K562 (cell line): ENCODE data around the gene ASPHD1. TPM values are rescaled to one million over a fixed set of nuclear protein-coding genes. Genes with fewer than 3 reads are reported as not detected.

Source experiments
- ATAC-seq: fragments of 200-7000 bp; cut with Tn5 transposase; 3 replicates; pipeline ENCODE4 v1.9.1; 2020; ENCODE audit warnings: moderate library complexity
- BruUV-seq: library from RNA; stranded (reverse); fragments of 400-500 nt; replicated peaks from 2 replicates; lab custom pipeline; 2021; lab: Mats Ljungman, UMichigan
- CTCF ChIA-PET: fragments of 300-600 bp; formaldehyde crosslinking; extraction: SDS; loops from one replicate; lab custom pipeline; 2021; ENCODE audit warnings: low intra/inter-chr PET ratio; lab: Yijun Ruan, JAX
- POLR2A ChIA-PET: fragments of 300-600, 350-650 bp; sonication (Branson Sonifier 250); formaldehyde crosslinking; extraction: SDS; loops from one replicate; lab custom pipeline; 2021; ENCODE audit warnings: antibody characterized with exemption, inconsistent platforms; lab: Yijun Ruan, JAX
- DNase-seq, 4 experiments: peaks; one replicate each; pipeline versions ENCODE4 v3.0.0 to v3.0.0-alpha.2; 2011 to 2018; ENCODE audit warnings: low spot score in 3 of 4, mixed read lengths in 3 of 4; ENCODE audit errors: extremely low read depth in 1 of 4
- FAIRE-seq: peaks from 2 replicates; lab custom pipeline; 2011; peaks lifted over from hg19 to GRCh38; lab: Jason Lieb, UNC
- H2AFZ ChIP-seq: 2 replicates; pipeline ENCODE4 v1.6.0; 2011; ENCODE audit warnings: low read depth, low read length, control low read depth, inconsistent platforms
- H3K27ac ChIP-seq: fragments of 200-600 bp; 3 replicates; pipeline ENCODE4 v1.8.0; 2011; ENCODE audit warnings: low read depth, mild to moderate bottlenecking, control low read depth, inconsistent platforms, low read length, moderate library complexity, mixed read lengths; ENCODE audit errors: extremely low read depth
- H3K27me3 ChIP-seq, 2 experiments: fragments of 300-600 bp in 1 of 2; 2 replicates in 1 of 2; 3 replicates in 1 of 2; pipeline versions ENCODE4 v1.6.0 to v1.8.0; 2011; ENCODE audit warnings: inconsistent platforms in 2 of 2, low read length in 2 of 2, mild to moderate bottlenecking in 1 of 2, mixed read lengths in 1 of 2, moderate library complexity in 1 of 2; ENCODE audit not compliant: control insufficient read depth in 2 of 2, insufficient read depth in 2 of 2
- H3K36me3 ChIP-seq: fragments of 300-600 bp; 3 replicates; pipeline ENCODE4 v1.8.0; 2011; ENCODE audit warnings: mild to moderate bottlenecking, low read length, inconsistent platforms; ENCODE audit not compliant: control insufficient read depth, insufficient read depth
- H3K4me1 ChIP-seq, 2 experiments: fragments of 200-600 bp in 1 of 2; replicated peaks in 1 of 2; 2 replicates in 1 of 2; 3 replicates in 1 of 2; pipeline versions ENCODE4 v1.5.1 to v1.8.0; 2011; ENCODE audit warnings: inconsistent platforms in 2 of 2, low read length in 2 of 2, mild to moderate bottlenecking in 1 of 2, mixed read lengths in 1 of 2, moderate library complexity in 1 of 2; ENCODE audit not compliant: control insufficient read depth in 2 of 2, insufficient read depth in 2 of 2
- H3K4me2 ChIP-seq: 2 replicates; pipeline ENCODE4 v1.6.1; 2011; ENCODE audit warnings: low read length, control low read depth, inconsistent platforms, mixed read lengths; ENCODE audit not compliant: insufficient read depth
- H3K4me3 ChIP-seq: fragments of 200-600 bp; sonication (generic), shearing (Covaris generic); 2 replicates; pipeline ENCODE4 v1.5.1; 2016; ENCODE audit warnings: control low read depth, inconsistent platforms
- H3K79me2 ChIP-seq: fragments of 200-600 bp; 3 replicates; pipeline ENCODE4 v1.8.0; 2011; ENCODE audit warnings: low read length, inconsistent platforms; ENCODE audit not compliant: control insufficient read depth, insufficient read depth
- H3K9ac ChIP-seq, 2 experiments: 2 replicates each; pipeline versions ENCODE4 v1.6.0 to v1.6.1; 2011; ENCODE audit warnings: low read depth in 2 of 2, low read length in 2 of 2, control low read depth in 1 of 2, inconsistent platforms in 1 of 2, mild to moderate bottlenecking in 1 of 2, mixed read lengths in 1 of 2; ENCODE audit not compliant: insufficient read depth in 1 of 2
- H3K9me1 ChIP-seq: one replicate; pipeline ENCODE4 v1.6.0; 2011; ENCODE audit warnings: inconsistent platforms, mild to moderate bottlenecking, low read length, moderate library complexity; ENCODE audit not compliant: control insufficient read depth, insufficient read depth
- H3K9me3 ChIP-seq: replicated peaks from 2 replicates; pipeline ENCODE4 v1.5.1; 2011; ENCODE audit warnings: low read depth, low read length, inconsistent platforms; ENCODE audit not compliant: control insufficient read depth, insufficient read depth
- H4K20me1 ChIP-seq: replicated peaks from 2 replicates; pipeline ENCODE4 v1.6.1; 2011; ENCODE audit warnings: low read length, inconsistent platforms, mixed read lengths; ENCODE audit not compliant: control insufficient read depth, insufficient read depth
- BACH1 ChIP-seq: fragments of 200-800 bp; sonication (Bioruptor generic); IDR thresholded peaks from 2 replicates; pipeline ENCODE4 v1.6.1; 2016; ENCODE audit warnings: missing genetic modification characterization, missing compliant biosample characterization
- CREM ChIP-seq: IDR thresholded peaks from 2 replicates; pipeline ENCODE4 v1.6.1; 2014; ENCODE audit warnings: antibody characterized with exemption, low read depth
- EP300 ChIP-seq: IDR thresholded peaks from 2 replicates; pipeline ENCODE4 v1.6.1; 2012; ENCODE audit warnings: low read length, improper control_type of control experiment
- ESRRA ChIP-seq: fragments of 450-650 bp; IDR thresholded peaks from 2 replicates; pipeline ENCODE4 v1.6.1; 2014; ENCODE audit warnings: low read depth, mild to moderate bottlenecking, moderate library complexity, borderline replicate concordance
- HEY1 ChIP-seq: fragments of 250-450 bp; sonication (Bioruptor Pico); IDR thresholded peaks from 2 replicates; pipeline ENCODE4 v1.5.0; 2020; ENCODE audit warnings: mild to moderate bottlenecking, moderate library complexity, borderline replicate concordance
- MAFK ChIP-seq: IDR thresholded peaks from 2 replicates; pipeline ENCODE4 v1.6.1; 2011; ENCODE audit warnings: low read length, improper control_type of control experiment
- ZBTB12 ChIP-seq: fragments of 250-450 bp; sonication (Bioruptor Pico); IDR thresholded peaks from 2 replicates; pipeline ENCODE4 v1.4.0; 2020
- ZNF324 ChIP-seq: fragments of 250-450 bp; sonication (Bioruptor Pico); IDR thresholded peaks from 2 replicates; pipeline ENCODE4 v1.4.0; 2020; ENCODE audit warnings: mild to moderate bottlenecking
- WGBS: fragments of 100-300 bp; shearing (Covaris generic); methylation state at CpG from one replicate; pipeline ENCODE4 v1.1.6; 2016; ENCODE audit warnings: low coverage, mixed read lengths; ENCODE audit not compliant: insufficient coverage; ENCODE audit errors: missing lambda C conversion rate; 5-methylcytosine and 5-hydroxymethylcytosine counted together
- in situ Hi-C: fragments of 300-500 bp; cut with MboI; formaldehyde crosslinking; loops from 4 replicates; pipeline ENCODE4 v1.15.0; 2018; ENCODE audit warnings: inconsistent platforms, mixed read lengths
- intact Hi-C: fragments of 100-400 bp; cut with micrococcal nuclease; formaldehyde crosslinking; loops from 2 replicates; pipeline ENCODE4 v1.14.2; 2022
- polyA plus RNA-seq, 8 experiments: library from polyadenylated mRNA; depleted of rRNA in 4 of 8; stranded (reverse) in 5 of 8; unstranded in 3 of 8; fragments of >200 nt; fragmentation: Nextera tagmentation in 2 of 8; fragmentation: Illumina TruSeq in 1 of 8; extraction: Ambion mirVana in 2 of 8; extraction: Trizol in 1 of 8; gene quantifications; 2 replicates each; pipeline versions ENCODE4 v1.2.1 to v1.2.3, GENCODE V29; 2011 to 2014; ENCODE audit warnings: inconsistent platforms in 1 of 8, missing spikeins in 1 of 8
- total RNA-seq, 7 experiments: library from RNA; depleted of rRNA in 6 of 7; stranded (reverse); fragments of >200 nt in 6 of 7; fragmentation: Illumina TruSeq in 2 of 7; extraction: Trizol in 2 of 7; gene quantifications; 2 replicates each; pipeline versions ENCODE4 v1.2.1 to v1.2.3, GENCODE V29; 2011 to 2021; ENCODE audit warnings: low replicate concordance in 1 of 7
- TF ChIP-seq, protein P1 (sequence below): fragments of 200-600 bp; sonication (generic); IDR thresholded peaks from one replicate; pipeline ENCODE4 v1.6.1; 2012; ENCODE audit warnings: mild to moderate bottlenecking, low read depth, low read length, inconsistent platforms

ASPHD1 gene
- total and polyA plus RNA-seq, 9 of the 15 experiments (the other 6 are each of a cell fraction or from before 2014, with no cell fraction given) = 0.03 to 0.70 (median 0.24) TPM; not detected in 5

DNA sequence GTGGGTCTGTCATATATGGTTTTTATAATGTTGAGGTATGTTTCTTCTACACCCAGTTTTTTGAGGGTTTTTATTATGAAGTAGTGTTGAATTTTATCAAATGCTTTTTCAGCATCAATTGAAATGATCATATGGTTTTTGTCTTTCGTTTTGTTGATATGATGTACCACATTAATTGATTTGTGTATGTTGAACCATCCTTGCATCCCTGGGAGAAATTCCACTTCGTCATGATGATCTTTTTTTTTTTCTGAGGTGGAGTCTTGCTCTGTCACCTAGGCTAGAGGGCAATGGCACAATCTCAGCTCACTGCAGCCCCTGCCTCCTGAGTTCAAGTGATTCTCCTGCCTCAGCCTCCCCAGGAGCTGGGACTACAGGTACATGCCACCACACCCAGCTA is 47.6 kb downstream of the ASPHD1 start:
- FAIRE-seq (no peak), ATAC-seq (no peak), DNase-seq (no peak)
- Histone ChIP-seq H2AFZ (no peak overlapping the region), H4K20me1 (peaks cover 5% of the 10 kb centered on the region; the same call in 1 of the 2 replicates), H3K4me3 (no peak overlapping the region), H3K4me2 (no peak overlapping the region), H3K27ac (no peak overlapping the region), H3K79me2 (no peaks in the 10 kb centered on the region), H3K36me3 (no peaks in the 10 kb centered on the region), H3K9ac (no peak overlapping the region), H3K9me3 (peaks cover 9% of the 10 kb centered on the region), H3K4me1 (peaks cover 16 to 26% of the 10 kb centered on the region in 2 experiments), H3K9me1 (no peaks in the 10 kb centered on the region), H3K27me3 (no peaks in the 10 kb centered on the region)
- intact Hi-C loops = no loop called here
- CTCF ChIA-PET = no interaction called here
- POLR2A ChIA-PET = no interaction called here
- WGBS = 40% methylated on average over 2 of the region's 2 CpGs
- in situ Hi-C loops = no loop called here
- no TSS peak for BruUV-seq
- TF ChIP-seq MAFK = no peak
- TF ChIP-seq, protein P1, sequence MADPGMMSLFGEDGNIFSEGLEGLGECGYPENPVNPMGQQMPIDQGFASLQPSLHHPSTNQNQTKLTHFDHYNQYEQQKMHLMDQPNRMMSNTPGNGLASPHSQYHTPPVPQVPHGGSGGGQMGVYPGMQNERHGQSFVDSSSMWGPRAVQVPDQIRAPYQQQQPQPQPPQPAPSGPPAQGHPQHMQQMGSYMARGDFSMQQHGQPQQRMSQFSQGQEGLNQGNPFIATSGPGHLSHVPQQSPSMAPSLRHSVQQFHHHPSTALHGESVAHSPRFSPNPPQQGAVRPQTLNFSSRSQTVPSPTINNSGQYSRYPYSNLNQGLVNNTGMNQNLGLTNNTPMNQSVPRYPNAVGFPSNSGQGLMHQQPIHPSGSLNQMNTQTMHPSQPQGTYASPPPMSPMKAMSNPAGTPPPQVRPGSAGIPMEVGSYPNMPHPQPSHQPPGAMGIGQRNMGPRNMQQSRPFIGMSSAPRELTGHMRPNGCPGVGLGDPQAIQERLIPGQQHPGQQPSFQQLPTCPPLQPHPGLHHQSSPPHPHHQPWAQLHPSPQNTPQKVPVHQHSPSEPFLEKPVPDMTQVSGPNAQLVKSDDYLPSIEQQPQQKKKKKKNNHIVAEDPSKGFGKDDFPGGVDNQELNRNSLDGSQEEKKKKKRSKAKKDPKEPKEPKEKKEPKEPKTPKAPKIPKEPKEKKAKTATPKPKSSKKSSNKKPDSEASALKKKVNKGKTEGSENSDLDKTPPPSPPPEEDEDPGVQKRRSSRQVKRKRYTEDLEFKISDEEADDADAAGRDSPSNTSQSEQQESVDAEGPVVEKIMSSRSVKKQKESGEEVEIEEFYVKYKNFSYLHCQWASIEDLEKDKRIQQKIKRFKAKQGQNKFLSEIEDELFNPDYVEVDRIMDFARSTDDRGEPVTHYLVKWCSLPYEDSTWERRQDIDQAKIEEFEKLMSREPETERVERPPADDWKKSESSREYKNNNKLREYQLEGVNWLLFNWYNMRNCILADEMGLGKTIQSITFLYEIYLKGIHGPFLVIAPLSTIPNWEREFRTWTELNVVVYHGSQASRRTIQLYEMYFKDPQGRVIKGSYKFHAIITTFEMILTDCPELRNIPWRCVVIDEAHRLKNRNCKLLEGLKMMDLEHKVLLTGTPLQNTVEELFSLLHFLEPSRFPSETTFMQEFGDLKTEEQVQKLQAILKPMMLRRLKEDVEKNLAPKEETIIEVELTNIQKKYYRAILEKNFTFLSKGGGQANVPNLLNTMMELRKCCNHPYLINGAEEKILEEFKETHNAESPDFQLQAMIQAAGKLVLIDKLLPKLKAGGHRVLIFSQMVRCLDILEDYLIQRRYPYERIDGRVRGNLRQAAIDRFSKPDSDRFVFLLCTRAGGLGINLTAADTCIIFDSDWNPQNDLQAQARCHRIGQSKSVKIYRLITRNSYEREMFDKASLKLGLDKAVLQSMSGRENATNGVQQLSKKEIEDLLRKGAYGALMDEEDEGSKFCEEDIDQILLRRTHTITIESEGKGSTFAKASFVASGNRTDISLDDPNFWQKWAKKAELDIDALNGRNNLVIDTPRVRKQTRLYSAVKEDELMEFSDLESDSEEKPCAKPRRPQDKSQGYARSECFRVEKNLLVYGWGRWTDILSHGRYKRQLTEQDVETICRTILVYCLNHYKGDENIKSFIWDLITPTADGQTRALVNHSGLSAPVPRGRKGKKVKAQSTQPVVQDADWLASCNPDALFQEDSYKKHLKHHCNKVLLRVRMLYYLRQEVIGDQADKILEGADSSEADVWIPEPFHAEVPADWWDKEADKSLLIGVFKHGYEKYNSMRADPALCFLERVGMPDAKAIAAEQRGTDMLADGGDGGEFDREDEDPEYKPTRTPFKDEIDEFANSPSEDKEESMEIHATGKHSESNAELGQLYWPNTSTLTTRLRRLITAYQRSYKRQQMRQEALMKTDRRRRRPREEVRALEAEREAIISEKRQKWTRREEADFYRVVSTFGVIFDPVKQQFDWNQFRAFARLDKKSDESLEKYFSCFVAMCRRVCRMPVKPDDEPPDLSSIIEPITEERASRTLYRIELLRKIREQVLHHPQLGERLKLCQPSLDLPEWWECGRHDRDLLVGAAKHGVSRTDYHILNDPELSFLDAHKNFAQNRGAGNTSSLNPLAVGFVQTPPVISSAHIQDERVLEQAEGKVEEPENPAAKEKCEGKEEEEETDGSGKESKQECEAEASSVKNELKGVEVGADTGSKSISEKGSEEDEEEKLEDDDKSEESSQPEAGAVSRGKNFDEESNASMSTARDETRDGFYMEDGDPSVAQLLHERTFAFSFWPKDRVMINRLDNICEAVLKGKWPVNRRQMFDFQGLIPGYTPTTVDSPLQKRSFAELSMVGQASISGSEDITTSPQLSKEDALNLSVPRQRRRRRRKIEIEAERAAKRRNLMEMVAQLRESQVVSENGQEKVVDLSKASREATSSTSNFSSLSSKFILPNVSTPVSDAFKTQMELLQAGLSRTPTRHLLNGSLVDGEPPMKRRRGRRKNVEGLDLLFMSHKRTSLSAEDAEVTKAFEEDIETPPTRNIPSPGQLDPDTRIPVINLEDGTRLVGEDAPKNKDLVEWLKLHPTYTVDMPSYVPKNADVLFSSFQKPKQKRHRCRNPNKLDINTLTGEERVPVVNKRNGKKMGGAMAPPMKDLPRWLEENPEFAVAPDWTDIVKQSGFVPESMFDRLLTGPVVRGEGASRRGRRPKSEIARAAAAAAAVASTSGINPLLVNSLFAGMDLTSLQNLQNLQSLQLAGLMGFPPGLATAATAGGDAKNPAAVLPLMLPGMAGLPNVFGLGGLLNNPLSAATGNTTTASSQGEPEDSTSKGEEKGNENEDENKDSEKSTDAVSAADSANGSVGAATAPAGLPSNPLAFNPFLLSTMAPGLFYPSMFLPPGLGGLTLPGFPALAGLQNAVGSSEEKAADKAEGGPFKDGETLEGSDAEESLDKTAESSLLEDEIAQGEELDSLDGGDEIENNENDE = no peak
- no peak for TF ChIP-seq HEY1
- no peak for TF ChIP-seq BACH1 (tag)
- peak; percentile 81 for TF ChIP-seq ZNF324
- TF ChIP-seq EP300 = no peak
- no peak for TF ChIP-seq CREM
- TF ChIP-seq ZBTB12 (CRISPR knock-in tag) = no peak
- TF ChIP-seq ESRRA = no peak
